NT2/D1 (cell line): Measurements from ENCODE around the gene SLC2A6.

Experiments
- DNase-seq: peaks from one replicate; pipeline ENCODE4 v3.0.0-alpha.2; 2011; ENCODE audit warnings: low read depth, low spot score
- H3K27me3 ChIP-seq: 2 replicates; pipeline ENCODE4 v1.6.0; 2011; ENCODE audit warnings: mild to moderate bottlenecking; ENCODE audit not compliant: insufficient read length, insufficient read depth
- H3K36me3 ChIP-seq: 2 replicates; pipeline ENCODE4 v1.6.1; 2011; ENCODE audit warnings: mild to moderate bottlenecking, low read length, mixed read lengths; ENCODE audit not compliant: insufficient read depth, insufficient read length
- H3K4me1 ChIP-seq: 2 replicates; pipeline ENCODE4 v1.5.1; 2011; ENCODE audit not compliant: insufficient read depth, insufficient read length
- H3K4me3 ChIP-seq: 2 replicates; pipeline ENCODE4 v1.5.1; 2011; ENCODE audit warnings: low read depth; ENCODE audit not compliant: insufficient read length
- H3K9ac ChIP-seq: 2 replicates; pipeline ENCODE4 v1.6.0; 2011; ENCODE audit warnings: low read depth; ENCODE audit not compliant: insufficient read length
- H3K9me3 ChIP-seq: 2 replicates; pipeline ENCODE4 v1.5.1; 2011; ENCODE audit warnings: mild to moderate bottlenecking, low read length; ENCODE audit not compliant: insufficient read depth
- SUZ12 ChIP-seq: IDR thresholded peaks from 2 replicates; pipeline ENCODE4 v1.6.1; 2011; ENCODE audit not compliant: insufficient read length, insufficient read depth; ENCODE audit errors: extremely low read depth
- YY1 ChIP-seq: IDR thresholded peaks from 2 replicates; pipeline ENCODE4 v1.6.1; 2011; ENCODE audit not compliant: insufficient read length, insufficient read depth
- ZNF274 ChIP-seq: IDR thresholded peaks from 2 replicates; pipeline ENCODE4 v1.6.1; 2011; ENCODE audit warnings: mild to moderate bottlenecking, low read depth, low read length

SLC2A6 gene

DNA sequence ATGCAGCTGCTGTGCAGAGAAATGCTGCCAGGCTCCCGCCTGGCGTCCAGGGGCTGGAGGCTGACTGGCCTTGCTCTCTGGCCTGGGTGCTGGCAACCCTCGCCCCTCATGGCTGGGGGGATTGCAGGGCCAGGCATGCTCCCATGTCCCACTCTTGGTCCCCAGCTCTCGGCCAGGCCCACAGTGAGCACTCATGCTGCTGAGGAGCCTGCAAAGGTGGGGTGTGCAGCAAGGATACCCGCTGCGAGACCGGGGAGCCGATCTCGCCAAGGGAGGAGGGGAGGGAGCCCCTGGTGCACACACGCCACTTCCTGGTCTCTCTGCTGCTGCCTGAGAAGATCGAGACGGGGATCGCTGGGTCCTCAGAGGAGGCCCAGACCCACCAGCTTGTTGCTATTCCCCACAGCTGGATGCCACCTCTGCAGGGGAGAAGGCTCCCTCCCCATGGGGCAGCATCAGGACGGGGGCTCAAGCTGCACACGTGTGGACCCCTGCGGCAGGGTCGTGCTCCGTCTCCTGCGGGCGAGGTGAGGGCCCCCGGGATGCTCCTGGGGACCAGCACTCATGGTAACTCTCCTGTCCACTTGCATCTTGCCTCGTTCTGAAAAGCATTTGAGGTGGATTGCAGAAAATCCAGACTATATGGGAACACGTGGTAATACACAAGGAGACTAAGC, 33.5 kb downstream of the SLC2A6 start:
- no peaks in the 10 kb centered on the region for H3K27me3 ChIP-seq
- no peaks in the 10 kb centered on the region for H3K36me3 ChIP-seq
- H3K9ac ChIP-seq, result no peak overlapping the region
- H3K4me1 ChIP-seq, result peaks cover 7% of the 10 kb centered on the region
- no peak overlapping the region for H3K4me3 ChIP-seq
- H3K9me3 ChIP-seq, result no peaks in the 10 kb centered on the region
- no peak for TF ChIP-seq ZNF274
- DNase-seq, result no peak

DNA sequence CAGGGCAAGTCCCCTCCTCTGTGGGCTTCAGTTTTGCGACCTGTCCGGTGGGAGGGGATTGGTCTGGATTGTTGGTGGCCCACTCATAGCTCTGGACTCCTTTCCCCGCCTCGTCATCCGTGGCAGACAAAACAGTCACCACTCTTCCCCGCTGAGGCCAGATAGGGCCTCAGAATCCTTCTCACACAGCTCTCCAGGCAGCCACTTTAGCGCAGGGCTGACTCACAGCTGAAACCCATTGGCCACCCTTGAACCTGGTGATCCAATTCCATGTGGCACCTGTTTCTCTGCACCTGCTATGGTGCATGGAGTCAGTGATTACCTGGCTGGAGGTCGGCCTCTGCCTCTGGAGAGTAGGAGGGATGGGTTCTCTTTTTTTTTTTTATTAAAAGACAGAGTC, 34.9 kb downstream of the SLC2A6 start:
- no peaks in the 10 kb centered on the region for H3K9me3 ChIP-seq
- DNase-seq, result no peak
- TF ChIP-seq ZNF274 (no peak), SUZ12 (no peak), YY1 (no peak)
- no peak overlapping the region for H3K4me3 ChIP-seq
- no peaks in the 10 kb centered on the region for H3K27me3 ChIP-seq
- peaks cover 7% of the 10 kb centered on the region for H3K4me1 ChIP-seq
- peak overlapping the region; percentile 37 for H3K9ac ChIP-seq
- no peaks in the 10 kb centered on the region for H3K36me3 ChIP-seq

DNA sequence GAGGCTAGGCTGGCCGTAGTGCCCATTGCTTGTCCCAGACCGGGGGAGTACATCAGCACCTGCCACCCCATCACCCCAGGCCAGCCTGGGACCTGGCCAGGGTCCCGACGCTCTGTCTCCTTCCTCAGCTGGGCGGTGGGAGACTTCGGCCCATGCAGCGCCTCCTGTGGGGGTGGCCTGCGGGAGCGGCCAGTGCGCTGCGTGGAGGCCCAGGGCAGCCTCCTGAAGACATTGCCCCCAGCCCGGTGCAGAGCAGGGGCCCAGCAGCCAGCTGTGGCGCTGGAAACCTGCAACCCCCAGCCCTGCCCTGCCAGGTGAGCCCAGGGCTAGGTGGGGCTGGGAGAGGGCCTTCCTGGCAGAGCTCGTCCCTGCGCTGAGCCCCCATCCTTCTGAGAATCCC, 35.7 kb downstream of the SLC2A6 start:
- no peaks in the 10 kb centered on the region for H3K9me3 ChIP-seq
- TF ChIP-seq ZNF274, result no peak
- no peak for TF ChIP-seq SUZ12
- no peak for TF ChIP-seq YY1
- H3K9ac ChIP-seq, result no peak overlapping the region
- no peaks in the 10 kb centered on the region for H3K36me3 ChIP-seq
- no peaks in the 10 kb centered on the region for H3K27me3 ChIP-seq
- peaks cover 2% of the 10 kb centered on the region for H3K4me1 ChIP-seq
- H3K4me3 ChIP-seq, result no peak overlapping the region
- no peak for DNase-seq

DNA sequence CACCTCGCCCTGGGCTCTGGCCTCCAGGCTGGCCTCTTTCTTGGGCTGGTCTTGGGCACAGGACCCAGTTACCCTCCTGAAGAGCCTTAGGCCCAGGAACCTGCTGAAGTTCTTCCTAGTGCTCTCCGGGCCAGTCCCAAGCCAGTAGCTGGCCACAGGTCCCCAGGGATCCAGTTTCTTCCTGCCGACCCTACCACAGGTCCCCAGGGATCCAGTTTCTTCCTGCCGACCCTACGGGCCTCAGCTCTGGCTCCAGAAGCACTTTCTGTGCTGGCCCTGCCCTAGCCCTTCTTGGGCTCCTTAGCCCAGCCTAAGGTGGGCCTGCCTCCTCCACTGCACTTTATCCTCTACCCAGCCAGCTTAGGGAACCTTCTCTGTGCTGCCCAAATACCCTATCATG, 37.3 kb downstream of the SLC2A6 start:
- no peaks in the 10 kb centered on the region for H3K9me3 ChIP-seq
- DNase-seq, result no peak
- H3K36me3 ChIP-seq, result peaks cover 5% of the 10 kb centered on the region
- H3K9ac ChIP-seq, result no peak overlapping the region
- peaks cover 2% of the 10 kb centered on the region for H3K4me1 ChIP-seq
- no peak for TF ChIP-seq YY1
- no peak for TF ChIP-seq ZNF274
- no peak for TF ChIP-seq SUZ12
- no peak overlapping the region for H3K4me3 ChIP-seq
- no peaks in the 10 kb centered on the region for H3K27me3 ChIP-seq

DNA sequence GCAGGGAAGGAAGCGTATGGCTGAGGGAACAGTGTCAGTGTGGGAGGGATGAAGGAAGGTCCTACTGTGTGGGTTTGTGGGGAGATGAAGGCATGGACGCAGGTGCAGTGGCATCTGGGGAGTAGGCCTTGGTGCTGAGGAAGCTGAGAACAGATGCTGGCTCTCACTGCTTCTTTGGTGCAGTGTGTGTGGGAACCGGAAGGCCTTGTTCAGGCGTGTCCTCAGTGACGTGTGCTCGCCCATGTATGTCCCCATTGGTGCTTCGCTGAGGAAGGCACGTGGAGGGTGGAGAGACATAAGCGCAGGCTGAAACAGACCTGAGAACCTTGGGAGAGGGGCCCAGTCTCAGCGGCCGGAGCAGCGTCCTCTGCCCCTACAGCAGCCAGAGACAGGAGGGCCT, 38.0 kb downstream of the SLC2A6 start:
- Histone ChIP-seq H3K9ac (peak overlapping the region; percentile 21), H3K4me3 (no peak overlapping the region), H3K4me1 (peaks cover 2% of the 10 kb centered on the region), H3K27me3 (no peaks in the 10 kb centered on the region), H3K9me3 (no peaks in the 10 kb centered on the region), H3K36me3 (peaks cover 5% of the 10 kb centered on the region)
- no peak for DNase-seq
- TF ChIP-seq ZNF274, result no peak
- TF ChIP-seq YY1, result no peak
- TF ChIP-seq SUZ12, result no peak

DNA sequence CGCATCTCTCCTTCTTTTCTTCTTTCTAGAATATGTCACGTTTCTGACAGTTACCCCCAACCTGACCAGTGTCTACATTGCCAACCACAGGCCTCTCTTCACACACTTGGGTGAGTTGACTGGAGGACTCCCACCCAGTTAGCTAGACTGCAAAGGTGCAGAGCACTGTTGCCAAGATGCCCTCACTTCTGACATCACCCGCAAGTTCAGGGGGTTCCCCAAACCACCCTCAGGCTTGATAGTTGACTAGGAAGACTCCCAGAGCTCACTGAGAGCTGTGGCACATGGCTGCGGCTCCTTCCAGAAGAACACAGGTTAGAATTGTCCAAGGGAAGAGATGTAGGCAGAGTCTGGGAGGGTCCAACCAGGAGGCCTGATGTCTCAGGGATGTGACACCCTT, 39.6 kb downstream of the SLC2A6 start:
- H3K4me3 ChIP-seq, result no peak overlapping the region
- H3K27me3 ChIP-seq, result no peaks in the 10 kb centered on the region
- peaks cover 2% of the 10 kb centered on the region for H3K4me1 ChIP-seq
- no peak for TF ChIP-seq YY1
- no peak for TF ChIP-seq ZNF274
- no peak for TF ChIP-seq SUZ12
- H3K36me3 ChIP-seq, result peaks cover 5% of the 10 kb centered on the region
- H3K9me3 ChIP-seq, result no peaks in the 10 kb centered on the region
- no peak overlapping the region for H3K9ac ChIP-seq
- no peak for DNase-seq

DNA sequence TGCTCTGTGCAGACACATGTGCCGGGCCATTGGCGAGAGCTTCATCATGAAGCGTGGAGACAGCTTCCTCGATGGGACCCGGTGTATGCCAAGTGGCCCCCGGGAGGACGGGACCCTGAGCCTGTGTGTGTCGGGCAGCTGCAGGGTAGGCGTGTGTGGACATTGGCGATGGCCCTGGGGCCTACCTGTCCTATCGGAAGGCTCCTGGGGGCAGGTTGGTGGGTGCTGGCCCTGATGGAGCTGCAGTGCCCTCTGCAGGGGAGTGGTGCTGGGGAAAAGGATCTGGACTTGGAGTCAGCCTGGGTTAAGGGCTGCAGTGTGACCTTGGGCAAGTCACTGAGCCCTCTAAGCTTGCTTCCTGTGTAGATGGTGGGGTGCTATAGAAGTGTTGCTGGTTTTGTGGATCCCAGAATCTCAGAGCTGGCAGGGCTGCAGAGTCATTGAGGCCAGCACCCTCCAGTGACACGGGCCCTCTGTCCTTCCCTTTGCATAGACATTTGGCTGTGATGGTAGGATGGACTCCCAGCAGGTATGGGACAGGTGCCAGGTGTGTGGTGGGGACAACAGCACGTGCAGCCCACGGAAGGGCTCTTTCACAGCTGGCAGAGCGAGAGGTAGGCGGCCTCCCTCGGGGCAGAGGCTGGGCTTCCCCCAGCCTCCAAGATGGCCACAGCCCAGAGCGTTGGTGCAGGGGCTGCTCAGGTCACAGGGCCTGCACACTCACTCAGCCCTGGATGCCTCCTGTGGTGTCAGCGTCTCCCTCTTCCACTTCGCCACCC, 41.0 kb downstream of the SLC2A6 start:
- no peaks in the 10 kb centered on the region for H3K27me3 ChIP-seq
- no peaks in the 10 kb centered on the region for H3K4me1 ChIP-seq
- H3K4me3 ChIP-seq, result no peak overlapping the region
- no peak for DNase-seq
- peaks cover 5% of the 10 kb centered on the region for H3K36me3 ChIP-seq
- TF ChIP-seq ZNF274, result no peak
- no peak for TF ChIP-seq YY1
- no peak for TF ChIP-seq SUZ12
- no peak overlapping the region for H3K9ac ChIP-seq
- H3K9me3 ChIP-seq, result no peaks in the 10 kb centered on the region

DNA sequence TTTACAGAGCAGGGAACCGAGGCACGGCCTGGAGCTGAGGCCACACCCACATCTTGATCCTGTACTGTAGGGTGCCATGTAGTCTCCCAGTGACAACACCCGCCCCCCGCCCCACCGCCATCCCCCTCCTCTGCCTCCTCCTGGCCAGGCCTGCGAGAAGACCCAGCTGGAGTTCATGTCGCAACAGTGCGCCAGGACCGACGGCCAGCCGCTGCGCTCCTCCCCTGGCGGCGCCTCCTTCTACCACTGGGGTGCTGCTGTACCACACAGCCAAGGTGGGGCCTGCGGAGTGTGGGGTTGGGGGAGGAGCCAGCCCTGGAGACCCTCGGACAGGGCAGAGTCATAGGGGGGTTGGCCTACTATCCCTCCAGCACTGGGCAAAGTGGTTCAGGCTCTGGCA, 42.2 kb downstream of the SLC2A6 start:
- Histone ChIP-seq H3K9me3 (no peaks in the 10 kb centered on the region), H3K36me3 (peaks cover 5% of the 10 kb centered on the region), H3K4me3 (no peak overlapping the region), H3K4me1 (peaks cover 2% of the 10 kb centered on the region), H3K9ac (no peak overlapping the region), H3K27me3 (no peaks in the 10 kb centered on the region)
- no peak for TF ChIP-seq YY1
- TF ChIP-seq SUZ12, result no peak
- no peak for TF ChIP-seq ZNF274
- no peak for DNase-seq
